K562 (cell line): ENCODE measurements around the gene EPHA7. TPM values are rescaled to one million over a fixed set of nuclear protein-coding genes. Genes with fewer than 3 reads are reported as not detected.

Source experiments
- ATAC-seq: fragments of 200-7000 bp; cut with Tn5 transposase; 3 replicates; pipeline ENCODE4 v1.9.1; 2020; ENCODE audit warnings: moderate library complexity
- BruUV-seq: library from RNA; stranded (reverse); fragments of 400-500 nt; replicated peaks from 2 replicates; lab custom pipeline; 2021; lab: Mats Ljungman, UMichigan
- CTCF ChIA-PET: fragments of 300-600 bp; formaldehyde crosslinking; extraction: SDS; loops from one replicate; lab custom pipeline; 2021; ENCODE audit warnings: low intra/inter-chr PET ratio; lab: Yijun Ruan, JAX
- POLR2A ChIA-PET: fragments of 300-600, 350-650 bp; sonication (Branson Sonifier 250); formaldehyde crosslinking; extraction: SDS; loops from one replicate; lab custom pipeline; 2021; ENCODE audit warnings: antibody characterized with exemption, inconsistent platforms; lab: Yijun Ruan, JAX
- DNase-seq, 4 experiments: peaks; one replicate each; pipeline versions ENCODE4 v3.0.0 to v3.0.0-alpha.2; 2011 to 2018; ENCODE audit warnings: low spot score in 3 of 4, mixed read lengths in 3 of 4; ENCODE audit errors: extremely low read depth in 1 of 4
- FAIRE-seq: peaks from 2 replicates; lab custom pipeline; 2011; peaks lifted over from hg19 to GRCh38; lab: Jason Lieb, UNC
- H2AFZ ChIP-seq: 2 replicates; pipeline ENCODE4 v1.6.0; 2011; ENCODE audit warnings: low read depth, low read length, control low read depth, inconsistent platforms
- H3K27ac ChIP-seq: fragments of 200-600 bp; 3 replicates; pipeline ENCODE4 v1.8.0; 2011; ENCODE audit warnings: low read depth, mild to moderate bottlenecking, control low read depth, inconsistent platforms, low read length, moderate library complexity, mixed read lengths; ENCODE audit errors: extremely low read depth
- H3K27me3 ChIP-seq, 2 experiments: fragments of 300-600 bp in 1 of 2; 2 replicates in 1 of 2; 3 replicates in 1 of 2; pipeline versions ENCODE4 v1.6.0 to v1.8.0; 2011; ENCODE audit warnings: inconsistent platforms in 2 of 2, low read length in 2 of 2, mild to moderate bottlenecking in 1 of 2, mixed read lengths in 1 of 2, moderate library complexity in 1 of 2; ENCODE audit not compliant: control insufficient read depth in 2 of 2, insufficient read depth in 2 of 2
- H3K36me3 ChIP-seq: fragments of 300-600 bp; 3 replicates; pipeline ENCODE4 v1.8.0; 2011; ENCODE audit warnings: mild to moderate bottlenecking, low read length, inconsistent platforms; ENCODE audit not compliant: control insufficient read depth, insufficient read depth
- H3K4me1 ChIP-seq, 2 experiments: fragments of 200-600 bp in 1 of 2; replicated peaks in 1 of 2; 2 replicates in 1 of 2; 3 replicates in 1 of 2; pipeline versions ENCODE4 v1.5.1 to v1.8.0; 2011; ENCODE audit warnings: inconsistent platforms in 2 of 2, low read length in 2 of 2, mild to moderate bottlenecking in 1 of 2, mixed read lengths in 1 of 2, moderate library complexity in 1 of 2; ENCODE audit not compliant: control insufficient read depth in 2 of 2, insufficient read depth in 2 of 2
- H3K4me2 ChIP-seq: 2 replicates; pipeline ENCODE4 v1.6.1; 2011; ENCODE audit warnings: low read length, control low read depth, inconsistent platforms, mixed read lengths; ENCODE audit not compliant: insufficient read depth
- H3K4me3 ChIP-seq: fragments of 200-600 bp; sonication (generic), shearing (Covaris generic); 2 replicates; pipeline ENCODE4 v1.5.1; 2016; ENCODE audit warnings: control low read depth, inconsistent platforms
- H3K79me2 ChIP-seq: fragments of 200-600 bp; 3 replicates; pipeline ENCODE4 v1.8.0; 2011; ENCODE audit warnings: low read length, inconsistent platforms; ENCODE audit not compliant: control insufficient read depth, insufficient read depth
- H3K9ac ChIP-seq, 2 experiments: 2 replicates each; pipeline versions ENCODE4 v1.6.0 to v1.6.1; 2011; ENCODE audit warnings: low read depth in 2 of 2, low read length in 2 of 2, control low read depth in 1 of 2, inconsistent platforms in 1 of 2, mild to moderate bottlenecking in 1 of 2, mixed read lengths in 1 of 2; ENCODE audit not compliant: insufficient read depth in 1 of 2
- H3K9me1 ChIP-seq: one replicate; pipeline ENCODE4 v1.6.0; 2011; ENCODE audit warnings: inconsistent platforms, mild to moderate bottlenecking, low read length, moderate library complexity; ENCODE audit not compliant: control insufficient read depth, insufficient read depth
- H3K9me3 ChIP-seq: replicated peaks from 2 replicates; pipeline ENCODE4 v1.5.1; 2011; ENCODE audit warnings: low read depth, low read length, inconsistent platforms; ENCODE audit not compliant: control insufficient read depth, insufficient read depth
- H4K20me1 ChIP-seq: replicated peaks from 2 replicates; pipeline ENCODE4 v1.6.1; 2011; ENCODE audit warnings: low read length, inconsistent platforms, mixed read lengths; ENCODE audit not compliant: control insufficient read depth, insufficient read depth
- ELK1 ChIP-seq: sonication (generic); formaldehyde crosslinking; IDR thresholded peaks from 2 replicates; pipeline ENCODE4 v1.8.1; 2022; ENCODE audit warnings: missing genetic modification reagents
- EP400 ChIP-seq: fragments of 450-650 bp; IDR thresholded peaks from 2 replicates; pipeline ENCODE4 v1.6.1; 2017; ENCODE audit warnings: antibody characterized with exemption, mild to moderate bottlenecking, moderate library complexity
- ETS1 ChIP-seq: conservative IDR thresholded peaks from 2 replicates; pipeline ENCODE4 v1.6.1; 2011; ENCODE audit warnings: low read depth, mild to moderate bottlenecking, low read length; ENCODE audit not compliant: control insufficient read depth
- HES1 ChIP-seq: fragments of 450-650 bp; IDR thresholded peaks from 2 replicates; pipeline ENCODE4 v1.6.1; 2016; ENCODE audit warnings: low read depth, mild to moderate bottlenecking, moderate library complexity
- IRF1 ChIP-seq: sonication (generic); formaldehyde crosslinking; IDR thresholded peaks from 2 replicates; pipeline ENCODE4 v1.8.0; 2022; ENCODE audit warnings: missing genetic modification reagents, mild to moderate bottlenecking, borderline replicate concordance
- MCM2 ChIP-seq: fragments of 450-650 bp; IDR thresholded peaks from 2 replicates; pipeline ENCODE4 v1.6.1; 2017; ENCODE audit warnings: low read depth, mild to moderate bottlenecking
- MYC ChIP-seq, 2 experiments: fragments of 250-450 bp in 1 of 2; sonication (Bioruptor Pico) in 1 of 2; IDR thresholded peaks; 2 replicates each; pipeline versions ENCODE4 v1.5.1 to v1.6.1; 2012 to 2021; ENCODE audit warnings: low read depth in 2 of 2, borderline replicate concordance in 1 of 2, improper control_type of control experiment in 1 of 2, low read length in 1 of 2, mild to moderate bottlenecking in 1 of 2, moderate library complexity in 1 of 2
- POU5F1 ChIP-seq: fragments of 150-350 bp; IDR thresholded peaks from 2 replicates; pipeline ENCODE4 v1.6.1; 2014; ENCODE audit warnings: borderline replicate concordance, low read length, low read depth, mild to moderate bottlenecking; ENCODE audit not compliant: partially characterized antibody
- PPARD ChIP-seq: fragments of 250-450 bp; sonication (Bioruptor Pico); IDR thresholded peaks from 2 replicates; pipeline ENCODE4 v1.8.0; 2022; ENCODE audit warnings: inconsistent platforms, mild to moderate bottlenecking, moderate library complexity
- TAF15 ChIP-seq: fragments of 200-400 bp; formaldehyde crosslinking; IDR thresholded peaks from 2 replicates; pipeline ENCODE4 v1.6.1; 2017; ENCODE audit warnings: mild to moderate bottlenecking, low read depth, low read length, moderate library complexity
- TCF7 ChIP-seq: sonication (generic); IDR thresholded peaks from 2 replicates; pipeline ENCODE4 v1.6.1; 2016; ENCODE audit warnings: antibody characterized with exemption, borderline replicate concordance
- ZBTB26 ChIP-seq: fragments of 450-650 bp; formaldehyde crosslinking; IDR thresholded peaks from 2 replicates; pipeline ENCODE4 v1.4.0; 2022; ENCODE audit warnings: missing genetic modification characterization
- WGBS: fragments of 100-300 bp; shearing (Covaris generic); methylation state at CpG from one replicate; pipeline ENCODE4 v1.1.6; 2016; ENCODE audit warnings: low coverage, mixed read lengths; ENCODE audit not compliant: insufficient coverage; ENCODE audit errors: missing lambda C conversion rate; 5-methylcytosine and 5-hydroxymethylcytosine counted together
- in situ Hi-C: fragments of 300-500 bp; cut with MboI; formaldehyde crosslinking; loops from 4 replicates; pipeline ENCODE4 v1.15.0; 2018; ENCODE audit warnings: inconsistent platforms, mixed read lengths
- intact Hi-C: fragments of 100-400 bp; cut with micrococcal nuclease; formaldehyde crosslinking; loops from 2 replicates; pipeline ENCODE4 v1.14.2; 2022
- polyA plus RNA-seq, 8 experiments: library from polyadenylated mRNA; depleted of rRNA in 4 of 8; stranded (reverse) in 5 of 8; unstranded in 3 of 8; fragments of >200 nt; fragmentation: Nextera tagmentation in 2 of 8; fragmentation: Illumina TruSeq in 1 of 8; extraction: Ambion mirVana in 2 of 8; extraction: Trizol in 1 of 8; gene quantifications; 2 replicates each; pipeline versions ENCODE4 v1.2.1 to v1.2.3, GENCODE V29; 2011 to 2014; ENCODE audit warnings: inconsistent platforms in 1 of 8, missing spikeins in 1 of 8
- total RNA-seq, 7 experiments: library from RNA; depleted of rRNA in 6 of 7; stranded (reverse); fragments of >200 nt in 6 of 7; fragmentation: Illumina TruSeq in 2 of 7; extraction: Trizol in 2 of 7; gene quantifications; 2 replicates each; pipeline versions ENCODE4 v1.2.1 to v1.2.3, GENCODE V29; 2011 to 2021; ENCODE audit warnings: low replicate concordance in 1 of 7

EPHA7 gene
- total and polyA plus RNA-seq, 9 of the 15 experiments (the other 6 are each of a cell fraction or from before 2014, with no cell fraction given): not detected

GRCh38 chr6:93323630-93324029 lies 95.7 kb downstream of the EPHA7 start:
- DNase-seq (no peak), FAIRE-seq (no peak), ATAC-seq (no peak)
- ChIA-PET CTCF (no interaction called here), POLR2A (no interaction called here)
- 15% methylated on average over 1 of the region's 1 CpG for WGBS
- BruUV-seq: no TSS peak
- H4K20me1 ChIP-seq: no peaks in the 10 kb centered on the region
- H3K36me3 ChIP-seq: no peaks in the 10 kb centered on the region
- H3K9me3 ChIP-seq: no peaks in the 10 kb centered on the region
- H3K9ac ChIP-seq: no peak overlapping the region
- no peak overlapping the region for H3K27ac ChIP-seq
- intact Hi-C loops: no loop called here
- no peaks in the 10 kb centered on the region for H3K4me1 ChIP-seq
- H3K79me2 ChIP-seq: no peaks in the 10 kb centered on the region
- no peaks in the 10 kb centered on the region for H3K9me1 ChIP-seq
- H3K27me3 ChIP-seq: no peaks in the 10 kb centered on the region
- H3K4me3 ChIP-seq: no peak overlapping the region
- H3K4me2 ChIP-seq: no peak overlapping the region
- TF ChIP-seq IRF1: no peak
- no peak for TF ChIP-seq PPARD
- TF ChIP-seq MYC (IDR thresholded peaks at IDR 0.05; ENCODE audit: low read depth, low read length): no peak
- TF ChIP-seq MYC (CRISPR knock-in tag; IDR thresholded peaks at IDR 0.05; ENCODE audit: borderline replicate concordance, low read depth): no peak
- TF ChIP-seq TCF7: no peak
- TF ChIP-seq MCM2: no peak
- no peak for TF ChIP-seq HES1
- TF ChIP-seq POU5F1: no peak
- no peak for TF ChIP-seq ELK1 (CRISPR knock-in tag)
- no peak for TF ChIP-seq TAF15
- no peak for TF ChIP-seq ZBTB26
- TF ChIP-seq EP400: no peak
- no peak for TF ChIP-seq ETS1
- in situ Hi-C loops: no loop called here
- H2AFZ ChIP-seq: no peak overlapping the region
